H1 (cell line): ENCODE measurements around the gene RAMP2. TPM values are rescaled to one million over a fixed set of nuclear protein-coding genes. Genes with fewer than 3 reads are reported as not detected.

Experiments used
- KDM5A ChIP-seq: fragments of 200-600 bp; IDR thresholded peaks from 2 replicates; pipeline ENCODE4 v1.7.1; 2012; ENCODE audit warnings: mild to moderate bottlenecking, low read length, inconsistent platforms, mixed read lengths
- POLR2A ChIP-seq, 2 experiments: IDR thresholded peaks; 1 replicate in 1 of 2; 2 replicates in 1 of 2; pipeline ENCODE4 v1.6.1; 2011; ENCODE audit warnings: low read depth in 2 of 2, low read length in 2 of 2, mild to moderate bottlenecking in 2 of 2; ENCODE audit errors: control extremely low read depth in 1 of 2
- POLR2AphosphoS5 ChIP-seq: IDR thresholded peaks from 2 replicates; pipeline ENCODE4 v1.6.1; 2011; ENCODE audit warnings: low read depth, low read length
- SP2 ChIP-seq: IDR thresholded peaks from 2 replicates; pipeline ENCODE4 v1.6.1; 2012; ENCODE audit warnings: mild to moderate bottlenecking, low read length, inconsistent platforms
- USF2 ChIP-seq: IDR thresholded peaks from 2 replicates; pipeline ENCODE4 v1.6.1; 2011; ENCODE audit warnings: low read length, improper control_type of control experiment
- polyA plus RNA-seq, 7 experiments: library from polyadenylated mRNA; depleted of rRNA in 3 of 7; stranded (reverse) in 5 of 7; unstranded in 2 of 7; fragments of >200 nt in 5 of 7; fragments of 200-250 nt in 2 of 7; gene quantifications; 1 replicate in 5 of 7; 2 replicates in 1 of 7; 4 replicates in 1 of 7; pipeline versions ENCODE4 v1.2.1 to v1.2.3, GENCODE V29; 2011 to 2013; ENCODE audit warnings: missing spikeins in 2 of 7, mixed read lengths in 2 of 7
- total RNA-seq: library from RNA; stranded (reverse); fragmentation: NEBNext Ultra II Directional; extraction: Animal tissue kit (Norgen Biotek cat#: 25700); gene quantifications from 2 replicates; pipeline ENCODE4 v1.2.1, GENCODE V29; 2021

The RAMP2 gene
- total and polyA plus RNA-seq, 2 of the 8 experiments (the other 6 are each of a cell fraction or from before 2014, with no cell fraction given), result 13.4 to 41.7 TPM

- TF ChIP-seq KDM5A (no peak), USF2 (no peak), POLR2A (IDR thresholded peaks at IDR 0.05; ENCODE audit: control extremely low read depth in 1 of 2, low read depth in 2 of 2, low read length in 2 of 2) (no peak), SP2 (no peak), POLR2AphosphoS5 (no peak)
- TF ChIP-seq, all 59 proteins: peak for 0
Measured at GRCh38 chr17:42796066-42796758, 35.2 kb downstream of the RAMP2 start (continued).
